Measurements from ENCODE around the gene GYPA.
"Not testable (repeated sequence)": the region's sequence is repeated elsewhere in the genome, so short reads cannot be mapped to it uniquely, and the experiment has no call there.

GYPA gene

DNA sequence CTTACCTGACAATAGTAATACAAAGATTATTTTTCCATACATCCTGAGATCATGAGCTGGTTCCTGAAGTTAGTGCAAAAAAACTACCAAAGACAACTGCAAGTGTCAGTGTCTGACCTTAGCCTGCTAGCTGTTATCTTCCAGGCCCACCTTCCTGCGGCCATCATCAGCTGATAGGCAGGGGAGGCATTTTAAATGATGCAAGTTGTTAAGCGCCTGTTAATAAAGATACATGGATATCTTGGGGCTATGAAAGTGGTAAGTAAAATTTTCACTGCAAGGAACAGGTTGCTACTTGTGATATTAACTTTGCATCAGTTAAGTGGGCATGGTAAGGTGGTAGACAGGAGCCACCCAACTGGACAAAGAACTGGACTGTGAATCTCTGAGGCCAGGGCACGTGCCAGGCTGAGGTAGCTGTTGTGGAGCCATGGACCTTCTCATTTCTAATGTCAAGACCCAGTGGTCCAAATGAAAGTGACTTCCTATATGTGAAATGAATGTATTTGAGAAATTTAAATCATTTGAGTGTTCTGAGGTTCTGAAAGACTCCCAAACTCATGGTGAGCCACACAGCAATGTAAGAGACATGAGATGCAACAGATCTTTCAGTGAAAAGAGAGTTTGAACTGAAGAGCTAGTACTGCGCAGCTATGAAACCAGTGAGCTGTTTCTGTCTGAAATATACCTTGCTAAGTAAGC, at the start of gene GYPA:
TSS of gene GYPA (minus strand) at position 125 of the 702 bp plus-strand sequence. CDS start at position 42, 83 bp downstream.
- H3K27me3 ChIP-seq (ENCODE audit: control insufficient read depth in 1 of 2, insufficient read depth in 2 of 2, low read length in 2 of 2); H3K36me3 ChIP-seq (ENCODE audit: insufficient read depth, low read length); H3K9me3 ChIP-seq (ENCODE audit: low read length); H3K9ac ChIP-seq (ENCODE audit: low read length); H3K4me1 ChIP-seq (ENCODE audit: insufficient read depth, low read length); H3K27ac ChIP-seq (ENCODE audit: low read depth, low read length); H3K4me3 ChIP-seq (ENCODE audit: low read depth in 1 of 2, low read length in 2 of 2): not testable (repeated sequence)

DNA sequence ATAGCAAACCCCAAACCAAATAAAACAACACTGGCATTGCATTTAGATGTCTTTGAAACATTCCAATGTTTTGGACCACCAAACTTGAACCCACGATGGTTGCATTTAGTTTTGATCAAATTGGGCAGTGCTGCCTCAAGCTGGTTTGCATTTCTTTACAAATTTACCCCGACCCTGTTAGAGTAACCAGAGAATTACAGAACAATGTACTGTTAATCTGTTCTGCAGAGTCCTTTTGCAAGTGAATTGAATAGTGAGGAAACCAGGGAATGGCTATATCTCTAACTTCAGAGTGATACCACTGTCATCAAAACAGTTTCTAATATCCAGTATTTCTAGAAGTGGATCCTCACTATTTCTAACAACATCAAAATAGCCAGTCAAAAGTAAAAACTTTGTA, 49.5 kb upstream of the GYPA start:
- Histone ChIP-seq H3K9me3 (ENCODE audit: low read length) (no peaks in the 10 kb centered on the region), H3K27me3 (ENCODE audit: control insufficient read depth in 1 of 2, insufficient read depth in 2 of 2, low read length in 2 of 2) (no peaks in the 10 kb centered on the region), H3K9ac (ENCODE audit: low read length) (no peak overlapping the region), H3K27ac (ENCODE audit: low read depth, low read length) (no peak overlapping the region), H3K4me1 (ENCODE audit: insufficient read depth, low read length) (no peaks in the 10 kb centered on the region), H3K4me3 (ENCODE audit: low read depth in 1 of 2, low read length in 2 of 2) (no peak overlapping the region), H3K36me3 (ENCODE audit: insufficient read depth, low read length) (no peaks in the 10 kb centered on the region)

DNA sequence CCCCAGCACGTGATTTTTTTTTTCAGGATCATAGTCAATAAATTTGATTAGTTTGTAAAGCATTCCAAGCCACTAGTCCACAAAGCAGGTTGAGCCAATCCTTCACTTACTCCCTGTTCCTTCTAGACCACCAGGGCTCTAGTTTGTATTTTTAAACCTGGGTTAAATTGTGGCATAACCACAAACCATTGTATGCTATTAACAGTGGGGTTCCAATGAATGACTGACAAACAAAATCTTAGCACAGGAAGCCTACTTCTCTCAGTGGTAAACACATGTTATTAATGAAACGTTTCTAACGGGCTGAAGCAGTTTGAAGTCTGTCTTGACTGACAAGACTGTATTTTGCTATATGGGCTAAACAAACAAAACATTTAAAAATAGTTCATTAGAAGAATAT, 48.6 kb upstream of the GYPA start:
- H3K4me3 ChIP-seq (ENCODE audit: low read depth in 1 of 2, low read length in 2 of 2) = no peak overlapping the region
- no peaks in the 10 kb centered on the region for H3K4me1 ChIP-seq (ENCODE audit: insufficient read depth, low read length)
- H3K27ac ChIP-seq (ENCODE audit: low read depth, low read length) = no peak overlapping the region
- no peaks in the 10 kb centered on the region for H3K27me3 ChIP-seq (ENCODE audit: control insufficient read depth in 1 of 2, insufficient read depth in 2 of 2, low read length in 2 of 2)
- no peaks in the 10 kb centered on the region for H3K9me3 ChIP-seq (ENCODE audit: low read length)
- no peak overlapping the region for H3K9ac ChIP-seq (ENCODE audit: low read length)
- no peaks in the 10 kb centered on the region for H3K36me3 ChIP-seq (ENCODE audit: insufficient read depth, low read length)

DNA sequence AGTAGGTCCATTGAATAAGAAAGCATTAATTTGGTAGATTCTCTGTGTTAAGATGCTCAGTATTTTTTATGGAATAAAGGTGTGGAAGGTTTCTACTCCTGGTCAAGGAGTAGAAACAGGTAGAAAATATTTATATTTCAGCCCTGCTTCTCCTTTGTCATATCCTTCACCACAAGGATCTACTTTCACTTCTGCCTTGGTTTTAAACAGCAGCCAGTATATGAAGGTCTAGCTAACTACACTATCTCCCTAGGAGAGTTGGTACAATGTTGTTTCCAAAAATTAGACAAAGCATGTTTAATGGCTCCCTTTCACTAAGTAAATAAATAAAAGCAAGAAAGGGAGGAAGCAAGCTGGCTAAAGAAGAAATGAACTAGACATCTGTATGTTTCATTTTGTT, 44.6 kb upstream of the GYPA start:
- Histone ChIP-seq H3K9ac (ENCODE audit: low read length) (no peak overlapping the region), H3K4me1 (ENCODE audit: insufficient read depth, low read length) (no peaks in the 10 kb centered on the region), H3K4me3 (ENCODE audit: low read depth in 1 of 2, low read length in 2 of 2) (no peak overlapping the region), H3K27ac (ENCODE audit: low read depth, low read length) (no peak overlapping the region), H3K9me3 (ENCODE audit: low read length) (no peaks in the 10 kb centered on the region), H3K27me3 (ENCODE audit: control insufficient read depth in 1 of 2, insufficient read depth in 2 of 2, low read length in 2 of 2) (no peaks in the 10 kb centered on the region), H3K36me3 (ENCODE audit: insufficient read depth, low read length) (no peaks in the 10 kb centered on the region)

GRCh38 chr4:144183165-144183564, 42.6 kb upstream of the GYPA start:
- Histone ChIP-seq H3K27me3 (ENCODE audit: control insufficient read depth in 1 of 2, insufficient read depth in 2 of 2, low read length in 2 of 2) (no peaks in the 10 kb centered on the region), H3K4me3 (ENCODE audit: low read depth in 1 of 2, low read length in 2 of 2) (no peak overlapping the region), H3K9me3 (ENCODE audit: low read length) (no peaks in the 10 kb centered on the region), H3K4me1 (ENCODE audit: insufficient read depth, low read length) (no peaks in the 10 kb centered on the region), H3K36me3 (ENCODE audit: insufficient read depth, low read length) (no peaks in the 10 kb centered on the region), H3K9ac (ENCODE audit: low read length) (no peak overlapping the region), H3K27ac (ENCODE audit: low read depth, low read length) (no peak overlapping the region)

- Histone ChIP-seq H3K4me3 (ENCODE audit: low read depth in 1 of 2, low read length in 2 of 2) (no peak overlapping the region), H3K9me3 (ENCODE audit: low read length) (no peaks in the 10 kb centered on the region), H3K4me1 (ENCODE audit: insufficient read depth, low read length) (no peaks in the 10 kb centered on the region), H3K36me3 (ENCODE audit: insufficient read depth, low read length) (no peaks in the 10 kb centered on the region), H3K27me3 (ENCODE audit: control insufficient read depth in 1 of 2, insufficient read depth in 2 of 2, low read length in 2 of 2) (no peaks in the 10 kb centered on the region), H3K27ac (ENCODE audit: low read depth, low read length) (no peak overlapping the region), H3K9ac (ENCODE audit: low read length) (no peak overlapping the region)
Measured at GRCh38 chr4:144181391-144181790, 40.9 kb upstream of the GYPA start.

DNA sequence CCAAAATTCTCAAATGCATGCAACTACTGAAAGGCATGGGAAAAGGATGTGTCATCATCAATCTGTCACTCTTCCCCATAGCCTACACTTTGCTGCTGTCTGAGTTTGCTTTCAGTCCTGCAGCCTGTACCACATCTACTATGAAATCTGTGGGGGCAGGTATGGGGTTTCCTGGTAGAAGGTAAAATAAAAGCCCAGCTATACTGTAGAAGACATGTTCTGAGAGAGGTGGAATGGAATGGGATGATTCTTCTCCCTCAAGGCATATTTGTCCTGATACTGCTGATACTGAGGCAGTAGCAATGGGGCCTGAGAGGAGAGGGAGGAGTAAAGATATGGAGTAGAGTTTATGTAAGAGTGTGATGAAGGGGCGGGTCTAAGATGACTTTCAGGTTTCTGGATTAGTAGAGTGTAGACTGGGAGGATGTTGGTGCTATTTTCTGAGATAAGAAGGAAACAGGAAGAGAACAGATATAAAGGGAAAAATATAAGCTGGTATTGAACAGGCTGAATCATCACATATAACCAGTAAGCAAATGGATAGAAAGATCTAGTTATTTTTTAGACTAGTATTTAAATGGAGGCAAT, 38.7 kb upstream of the GYPA start:
- H3K36me3 ChIP-seq (ENCODE audit: insufficient read depth, low read length) = no peaks in the 10 kb centered on the region
- H3K27me3 ChIP-seq (ENCODE audit: control insufficient read depth in 1 of 2, insufficient read depth in 2 of 2, low read length in 2 of 2) = no peaks in the 10 kb centered on the region
- no peak overlapping the region for H3K27ac ChIP-seq (ENCODE audit: low read depth, low read length)
- no peaks in the 10 kb centered on the region for H3K4me1 ChIP-seq (ENCODE audit: insufficient read depth, low read length)
- H3K9me3 ChIP-seq (ENCODE audit: low read length) = no peaks in the 10 kb centered on the region
- no peak overlapping the region for H3K9ac ChIP-seq (ENCODE audit: low read length)
- no peak overlapping the region for H3K4me3 ChIP-seq (ENCODE audit: low read depth in 1 of 2, low read length in 2 of 2)

- no peaks in the 10 kb centered on the region for H3K9me3 ChIP-seq (ENCODE audit: low read length)
Measured at GRCh38 chr4:144178414-144178813, 37.9 kb upstream of the GYPA start.

DNA sequence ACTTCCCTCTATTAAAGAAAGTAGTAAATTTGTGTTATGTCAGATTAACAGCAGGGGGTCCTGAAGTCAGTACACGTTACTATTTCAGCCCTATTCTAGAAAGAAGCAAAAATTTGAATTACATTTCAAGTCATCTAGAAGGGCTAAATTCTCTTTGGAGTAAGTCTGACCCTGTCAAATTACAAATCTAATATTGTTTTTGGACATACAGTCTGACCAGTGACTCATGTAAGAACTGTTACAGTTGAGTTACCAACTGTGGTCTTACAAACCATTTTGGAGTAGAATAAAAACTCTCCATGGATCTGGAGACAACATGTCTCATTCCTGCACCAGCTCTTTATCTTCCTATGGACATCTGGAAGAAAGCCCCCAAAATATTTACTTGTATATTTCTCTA, 36.0 kb upstream of the GYPA start:
- no peaks in the 10 kb centered on the region for H3K4me1 ChIP-seq (ENCODE audit: insufficient read depth, low read length)
- H3K27me3 ChIP-seq (ENCODE audit: control insufficient read depth in 1 of 2, insufficient read depth in 2 of 2, low read length in 2 of 2) = no peaks in the 10 kb centered on the region
- no peak overlapping the region for H3K4me3 ChIP-seq (ENCODE audit: low read depth in 1 of 2, low read length in 2 of 2)
- no peak overlapping the region for H3K27ac ChIP-seq (ENCODE audit: low read depth, low read length)
- H3K9ac ChIP-seq (ENCODE audit: low read length) = no peak overlapping the region
- no peaks in the 10 kb centered on the region for H3K9me3 ChIP-seq (ENCODE audit: low read length)
- no peaks in the 10 kb centered on the region for H3K36me3 ChIP-seq (ENCODE audit: insufficient read depth, low read length)

More at GRCh38 chr4:144178414-144178813, 37.9 kb upstream of the GYPA start:
- H3K36me3 ChIP-seq (ENCODE audit: insufficient read depth, low read length) = no peaks in the 10 kb centered on the region
- no peak overlapping the region for H3K9ac ChIP-seq (ENCODE audit: low read length)
- no peaks in the 10 kb centered on the region for H3K4me1 ChIP-seq (ENCODE audit: insufficient read depth, low read length)
- no peaks in the 10 kb centered on the region for H3K27me3 ChIP-seq (ENCODE audit: control insufficient read depth in 1 of 2, insufficient read depth in 2 of 2, low read length in 2 of 2)
- no peak overlapping the region for H3K27ac ChIP-seq (ENCODE audit: low read depth, low read length)
- no peak overlapping the region for H3K4me3 ChIP-seq (ENCODE audit: low read depth in 1 of 2, low read length in 2 of 2)

DNA sequence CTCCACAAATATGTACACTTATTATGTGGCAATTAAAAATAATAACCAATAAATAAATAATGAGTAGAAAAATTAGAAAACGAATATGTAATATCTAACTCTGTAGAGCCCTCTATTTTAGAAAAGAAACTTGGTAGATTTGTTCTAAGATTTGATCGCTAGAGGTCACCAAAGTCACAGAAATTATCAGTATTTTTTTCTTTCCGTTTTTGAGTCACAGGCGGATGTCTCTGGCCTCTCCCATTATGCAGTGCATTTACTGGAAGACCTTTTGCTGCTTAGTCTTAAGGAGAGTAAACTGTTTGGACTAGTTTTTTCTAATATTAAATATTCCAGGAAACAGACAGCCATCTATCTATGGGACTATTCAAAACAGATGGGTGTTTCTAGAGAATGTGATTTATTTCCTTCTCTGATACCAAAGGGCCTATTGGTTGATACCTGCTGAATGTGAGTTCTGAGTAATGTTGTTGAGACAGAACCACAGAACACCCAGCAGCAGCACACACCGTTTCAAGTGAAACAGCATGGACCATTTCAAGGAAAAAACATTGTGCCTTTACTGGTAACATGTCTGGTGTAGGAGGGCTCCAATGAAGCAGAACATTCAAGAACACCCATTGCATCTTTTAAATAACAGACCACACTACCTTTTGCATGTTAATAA, 34.0 kb upstream of the GYPA start:
- Histone ChIP-seq H3K9me3 (ENCODE audit: low read length) (no peaks in the 10 kb centered on the region), H3K36me3 (ENCODE audit: insufficient read depth, low read length) (no peaks in the 10 kb centered on the region), H3K27me3 (ENCODE audit: control insufficient read depth in 1 of 2, insufficient read depth in 2 of 2, low read length in 2 of 2) (no peaks in the 10 kb centered on the region), H3K4me1 (ENCODE audit: insufficient read depth, low read length) (no peaks in the 10 kb centered on the region), H3K9ac (ENCODE audit: low read length) (no peak overlapping the region), H3K4me3 (ENCODE audit: low read depth in 1 of 2, low read length in 2 of 2) (no peak overlapping the region), H3K27ac (ENCODE audit: low read depth, low read length) (no peak overlapping the region)

DNA sequence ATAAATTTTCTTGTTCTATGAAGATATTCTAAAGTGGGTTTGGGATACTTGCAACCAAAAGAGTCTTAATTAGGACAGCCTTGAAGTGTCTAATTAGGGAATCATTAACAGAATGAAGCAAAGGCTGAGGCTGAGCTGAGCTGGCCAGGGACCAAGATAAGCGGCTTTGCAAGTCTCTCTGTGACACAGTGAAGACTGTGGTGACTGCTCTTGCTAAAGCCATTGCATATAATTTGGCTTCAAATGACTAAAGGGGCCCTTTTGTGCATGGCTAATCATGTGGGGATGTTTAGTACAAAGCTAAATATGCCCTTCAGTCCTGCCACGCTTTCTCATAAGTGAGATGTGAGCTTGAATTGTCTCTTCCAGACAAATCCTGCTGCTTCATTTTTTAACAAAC, 31.2 kb upstream of the GYPA start:
- Histone ChIP-seq H3K4me3 (ENCODE audit: low read depth in 1 of 2, low read length in 2 of 2) (no peak overlapping the region), H3K9me3 (ENCODE audit: low read length) (no peaks in the 10 kb centered on the region), H3K27me3 (ENCODE audit: control insufficient read depth in 1 of 2, insufficient read depth in 2 of 2, low read length in 2 of 2) (no peaks in the 10 kb centered on the region), H3K9ac (ENCODE audit: low read length) (no peak overlapping the region), H3K36me3 (ENCODE audit: insufficient read depth, low read length) (no peaks in the 10 kb centered on the region), H3K27ac (ENCODE audit: low read depth, low read length) (no peak overlapping the region), H3K4me1 (ENCODE audit: insufficient read depth, low read length) (no peaks in the 10 kb centered on the region)

- Histone ChIP-seq H3K9me3 (ENCODE audit: low read length) (no peaks in the 10 kb centered on the region), H3K4me3 (ENCODE audit: low read depth in 1 of 2, low read length in 2 of 2) (no peak overlapping the region), H3K27me3 (ENCODE audit: control insufficient read depth in 1 of 2, insufficient read depth in 2 of 2, low read length in 2 of 2) (no peaks in the 10 kb centered on the region)
Measured at GRCh38 chr4:144169211-144169610, 28.7 kb upstream of the GYPA start.

More at GRCh38 chr4:144169211-144169610, 28.7 kb upstream of the GYPA start:
- Histone ChIP-seq H3K4me1 (ENCODE audit: insufficient read depth, low read length) (no peaks in the 10 kb centered on the region), H3K9ac (ENCODE audit: low read length) (no peak overlapping the region), H3K27ac (ENCODE audit: low read depth, low read length) (no peak overlapping the region), H3K36me3 (ENCODE audit: insufficient read depth, low read length) (no peaks in the 10 kb centered on the region)
